Retina (tissue), 1 donor: Measurements from ENCODE around the gene BPIFB6.

Experiments used
- DNase-seq: peaks from one replicate; pipeline ENCODE4 v3.0.0-alpha.2; 2016

The BPIFB6 gene

GRCh38 chr20:33093582-33093981 is 62.1 kb downstream of the BPIFB6 start:
- DNase-seq = no peak
